ENCODE measurements around the gene SH3RF3.

GRCh38 chr2:109304731-109305470, 175.9 kb downstream of the SH3RF3 start:
- TF ChIP-seq POLR2A (IDR thresholded peaks at IDR 0.05): no peak
- no peak for TF ChIP-seq CTCF (IDR thresholded peaks at IDR 0.05)

Measured in upper lobe of left lung (tissue), 4 donors.